Mesodermal cell (in vitro differentiated cells): ENCODE results near the gene EHF.
A peak's percentile ranks its signal among the peaks of the same experiment; 100 is the strongest.
"Not testable (repeated sequence)": the region's sequence is repeated elsewhere in the genome, so short reads cannot be mapped to it uniquely, and the experiment has no call there.

ENCODE experiments used
- H3K27ac ChIP-seq: 2 replicates; pipeline ENCODE4 v1.7.0; 2013; ENCODE audit warnings: mild to moderate bottlenecking, low read depth, low read length, moderate library complexity; ENCODE audit not compliant: severe bottlenecking
- H3K36me3 ChIP-seq: 2 replicates; pipeline ENCODE4 v1.7.1; 2013; ENCODE audit warnings: mild to moderate bottlenecking, low read length, moderate library complexity; ENCODE audit not compliant: control insufficient read depth, insufficient read depth
- H3K4me1 ChIP-seq: one replicate; pipeline ENCODE4 v1.7.1; 2013; ENCODE audit warnings: mild to moderate bottlenecking, low read length; ENCODE audit not compliant: insufficient read depth, control insufficient read depth, poor library complexity, severe bottlenecking
- H3K4me3 ChIP-seq: 2 replicates; pipeline ENCODE4 v1.7.0; 2013; ENCODE audit warnings: low read length, control low read depth, mild to moderate bottlenecking; ENCODE audit not compliant: insufficient read depth, poor library complexity, severe bottlenecking; ENCODE audit errors: extremely low read depth
- H3K9me3 ChIP-seq: 2 replicates; pipeline ENCODE4 v1.7.1; 2013; ENCODE audit warnings: mild to moderate bottlenecking, low read length, moderate library complexity; ENCODE audit not compliant: control insufficient read depth
- WGBS, 2 experiments: methylation state at CpG; one replicate each; pipeline ENCODE4 v1.1.5; 2013; ENCODE audit warnings: missing lambda C conversion rate in 2 of 2; ENCODE audit not compliant: insufficient coverage in 2 of 2; 5-methylcytosine and 5-hydroxymethylcytosine counted together

The EHF gene

DNA sequence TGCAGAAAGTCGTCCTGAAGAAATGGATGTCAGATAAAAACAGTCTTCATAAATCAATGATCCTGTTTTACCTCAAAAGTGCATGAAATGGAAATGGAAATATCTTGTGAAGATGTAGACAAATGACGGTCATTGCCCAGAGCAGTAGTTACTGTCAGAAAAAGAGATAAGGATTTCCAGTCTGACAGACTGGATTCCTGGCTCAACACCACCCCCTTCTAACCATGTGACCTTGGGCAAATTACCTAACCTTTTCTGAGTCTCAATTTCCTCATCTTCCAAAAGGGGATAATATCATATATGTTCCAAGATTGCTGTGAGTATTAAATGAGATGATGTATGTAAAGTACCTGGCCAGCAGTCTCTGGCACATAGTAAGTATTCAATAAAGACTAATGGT, 32.9 kb upstream of the EHF start:
- H3K36me3 ChIP-seq = no peaks in the 10 kb centered on the region
- H3K4me1 ChIP-seq = peaks cover 4% of the 10 kb centered on the region
- WGBS, 2 experiments = 100% methylated on average over 1 of the region's 2 CpGs; no CpG with 5 or more reads in 1 of the 2 experiments

DNA sequence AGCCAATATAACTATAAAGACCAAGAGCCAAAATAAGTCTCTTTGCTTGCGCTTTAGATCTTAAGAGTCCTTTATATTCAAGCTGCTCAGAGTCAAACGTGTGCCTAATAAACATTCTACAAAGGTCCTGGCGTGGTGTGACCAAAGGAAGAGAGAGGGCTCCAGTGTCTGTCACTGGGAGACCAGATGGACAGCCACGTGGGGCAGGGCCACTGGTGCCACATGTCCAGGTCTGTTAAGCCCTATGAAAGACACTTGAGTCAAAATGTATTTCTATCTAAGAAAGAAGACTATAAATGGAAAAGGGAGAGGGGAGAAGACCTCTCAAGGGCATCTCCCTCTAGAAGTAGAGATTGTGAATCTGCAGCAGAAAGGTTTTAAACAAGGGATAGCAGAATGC, 32.2 kb upstream of the EHF start:
- no peaks in the 10 kb centered on the region for H3K9me3 ChIP-seq
- no peak overlapping the region for H3K4me3 ChIP-seq
- no peaks in the 10 kb centered on the region for H3K36me3 ChIP-seq
- peaks cover 4% of the 10 kb centered on the region for H3K4me1 ChIP-seq
- WGBS, 2 experiments = 70 to 86% methylated on average over 2 to 3 of the region's 4 CpGs
- H3K27ac ChIP-seq = no peak overlapping the region

More for the DNA sequence above, 32.9 kb upstream of the EHF start:
- Histone ChIP-seq H3K4me3 (no peak overlapping the region), H3K27ac (no peak overlapping the region), H3K9me3 (no peaks in the 10 kb centered on the region)

DNA sequence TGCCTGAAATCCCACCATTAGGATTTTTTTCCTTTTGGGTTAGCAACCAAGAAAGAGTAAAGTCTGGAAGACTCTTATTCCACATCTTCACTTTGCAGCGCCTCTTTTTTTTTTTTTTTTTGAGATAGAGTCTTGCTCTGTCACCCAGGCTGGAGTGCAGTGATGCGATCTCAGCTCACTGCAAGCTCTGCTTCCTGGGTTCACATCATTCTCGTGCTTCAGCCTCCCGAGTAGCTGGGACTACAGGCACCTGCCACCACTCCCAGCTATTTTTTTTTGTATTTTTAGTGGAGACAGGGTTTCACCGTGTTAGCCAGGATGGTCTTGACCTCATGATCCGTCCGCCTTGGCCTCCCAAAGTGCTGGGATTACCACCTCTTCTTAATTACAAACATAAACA, 31.7 kb upstream of the EHF start:
- not testable (repeated sequence) for H3K27ac ChIP-seq, H3K9me3 ChIP-seq, H3K4me1 ChIP-seq, H3K4me3 ChIP-seq, H3K36me3 ChIP-seq
- WGBS, 2 experiments = 88% methylated on average over 3 of the region's 7 CpGs; no CpG with 5 or more reads in 1 of the 2 experiments

DNA sequence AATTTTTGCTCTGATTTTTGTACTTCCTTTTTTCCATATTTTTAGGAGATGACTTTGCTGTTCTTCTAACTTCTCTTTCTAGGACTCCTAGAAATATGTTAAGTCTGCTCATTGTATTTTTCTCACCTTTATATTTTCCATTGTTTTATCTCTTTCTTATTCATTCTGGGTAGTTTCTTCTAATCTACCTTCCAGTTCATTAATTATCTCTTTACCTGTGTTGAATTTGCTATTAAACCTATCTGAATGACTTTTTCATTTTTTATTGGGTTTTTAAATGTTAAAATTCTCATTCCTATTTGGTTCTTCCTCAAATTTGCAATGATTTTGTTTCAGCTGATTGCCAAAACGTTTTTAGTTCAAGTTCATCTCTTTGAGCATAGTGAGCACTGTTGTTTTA, 27.8 kb upstream of the EHF start:
- H3K4me1 ChIP-seq = no peaks in the 10 kb centered on the region
- WGBS, 2 experiments = no CpG with 5 or more reads among the region's 1 CpG
- no peak overlapping the region for H3K27ac ChIP-seq
- peaks cover 3% of the 10 kb centered on the region for H3K9me3 ChIP-seq
- no peak overlapping the region for H3K4me3 ChIP-seq
- H3K36me3 ChIP-seq = no peaks in the 10 kb centered on the region

DNA sequence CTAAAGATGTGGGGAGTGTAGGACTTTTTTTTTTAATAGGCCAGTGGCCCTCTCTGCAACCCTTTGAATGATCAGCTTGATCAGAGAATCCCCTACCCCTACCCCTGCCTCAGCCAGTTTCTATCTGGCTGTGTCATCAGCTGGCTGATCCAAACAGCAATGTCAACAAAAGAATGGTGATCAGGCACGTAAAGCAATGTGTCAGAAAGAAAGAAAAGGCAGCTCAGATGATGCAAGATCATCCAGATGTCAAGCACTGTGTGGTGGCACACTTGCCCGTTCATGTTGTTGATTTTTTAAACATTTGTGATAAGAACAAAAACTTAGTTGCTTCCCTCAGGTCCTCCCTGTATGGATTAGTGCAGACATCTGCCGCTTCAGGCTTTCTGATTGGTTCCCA, 26.3 kb upstream of the EHF start:
- WGBS, 2 experiments = 88 to 93% methylated on average over 3 of the region's 3 CpGs

DNA sequence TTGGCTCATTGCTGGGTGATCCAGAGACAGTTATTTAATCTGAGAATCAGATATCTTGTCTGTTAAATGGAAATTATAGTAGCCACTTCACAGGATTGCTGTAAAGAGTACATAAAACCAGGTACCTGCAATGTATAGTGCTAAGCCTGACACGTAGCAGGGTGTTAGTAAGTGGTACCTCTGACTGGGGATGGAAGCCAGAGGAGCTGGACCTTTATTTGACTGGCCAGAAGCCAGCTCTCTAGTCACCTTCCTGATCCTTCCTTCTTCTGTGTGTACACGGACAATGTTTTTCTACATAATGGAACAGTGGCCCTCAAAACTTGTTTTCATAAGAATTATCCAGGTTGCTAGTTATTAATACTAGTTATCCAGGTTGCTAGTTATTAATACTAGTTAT, 25.5 kb upstream of the EHF start:
- Histone ChIP-seq H3K4me3 (no peak overlapping the region), H3K27ac (no peak overlapping the region), H3K4me1 (peaks cover 12% of the 10 kb centered on the region), H3K9me3 (peaks cover 3% of the 10 kb centered on the region), H3K36me3 (no peaks in the 10 kb centered on the region)
- 60 to 67% methylated on average over 1 of the region's 2 CpGs for WGBS, 2 experiments

More for the DNA sequence above, 26.3 kb upstream of the EHF start:
- Histone ChIP-seq H3K4me3 (no peak overlapping the region), H3K36me3 (no peaks in the 10 kb centered on the region), H3K27ac (no peak overlapping the region), H3K4me1 (peaks cover 4% of the 10 kb centered on the region), H3K9me3 (peaks cover 3% of the 10 kb centered on the region)

DNA sequence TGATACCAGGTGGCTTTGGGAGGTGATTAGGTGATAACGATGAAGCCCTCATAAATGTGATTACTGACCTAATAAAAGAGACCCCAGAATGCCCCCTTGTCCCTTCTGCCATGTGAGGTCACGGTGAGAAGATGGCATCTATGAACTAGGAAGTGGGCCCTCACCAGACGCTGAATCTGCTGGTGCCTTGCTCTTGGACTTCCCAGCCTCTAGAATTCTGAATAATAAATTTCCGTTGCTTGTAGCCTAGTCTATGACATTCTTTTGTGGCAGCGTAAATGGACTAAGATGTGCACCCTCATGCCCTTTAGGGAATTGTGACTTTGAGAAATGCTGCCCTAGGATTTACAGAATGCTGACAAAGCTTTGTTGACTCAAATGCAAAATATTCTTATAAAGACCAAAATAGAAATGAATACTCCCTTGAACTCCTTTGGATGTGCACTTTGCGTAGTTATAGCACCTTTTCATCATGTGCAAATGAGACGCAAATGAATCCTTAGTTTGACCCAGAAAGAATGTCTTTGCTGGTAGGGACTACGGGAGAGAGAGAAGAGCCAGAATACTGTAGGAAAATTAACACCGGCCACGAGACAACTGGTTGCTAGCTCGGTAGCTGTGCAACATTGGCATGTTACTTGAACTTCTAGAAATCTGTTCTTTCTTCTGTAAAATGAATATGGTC, 24.8 kb upstream of the EHF start:
- Histone ChIP-seq H3K36me3 (no peaks in the 10 kb centered on the region), H3K27ac (no peak overlapping the region), H3K9me3 (peaks cover 3% of the 10 kb centered on the region), H3K4me3 (no peak overlapping the region), H3K4me1 (peaks cover 18% of the 10 kb centered on the region)
- 92 to 99% methylated on average over 7 to 9 of the region's 11 CpGs for WGBS, 2 experiments

DNA sequence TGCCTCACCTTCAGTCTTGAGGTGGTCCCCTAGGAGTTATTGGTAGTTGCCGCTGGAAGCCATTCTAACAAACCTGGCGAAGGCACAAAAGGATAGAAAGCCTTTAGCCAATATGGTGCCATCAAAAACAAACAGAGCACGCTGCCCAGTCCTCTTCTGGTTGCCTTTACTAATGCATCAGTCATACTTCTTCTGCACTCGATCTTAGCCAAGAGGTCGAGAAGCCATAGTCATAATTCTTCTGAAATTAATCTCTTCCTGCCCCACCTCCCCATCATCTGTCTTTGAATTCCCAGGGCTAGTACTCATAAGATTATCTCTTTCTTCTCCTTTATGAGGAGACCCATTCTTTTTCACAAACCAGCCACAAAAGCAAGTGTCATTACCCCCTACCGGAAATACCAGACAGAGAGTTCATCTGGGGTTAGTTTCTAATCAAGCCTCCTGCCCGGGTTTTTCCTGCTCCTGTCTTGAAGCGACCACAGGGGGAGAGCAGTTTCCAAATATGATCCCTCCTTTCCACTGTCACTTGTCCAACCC, 21.4 kb upstream of the EHF start:
- WGBS, 2 experiments = 84% methylated on average over 7 of the region's 8 CpGs
- Histone ChIP-seq H3K4me3 (no peak overlapping the region), H3K36me3 (no peaks in the 10 kb centered on the region), H3K9me3 (peaks cover 3% of the 10 kb centered on the region), H3K27ac (no peak overlapping the region), H3K4me1 (peaks cover 25% of the 10 kb centered on the region)

DNA sequence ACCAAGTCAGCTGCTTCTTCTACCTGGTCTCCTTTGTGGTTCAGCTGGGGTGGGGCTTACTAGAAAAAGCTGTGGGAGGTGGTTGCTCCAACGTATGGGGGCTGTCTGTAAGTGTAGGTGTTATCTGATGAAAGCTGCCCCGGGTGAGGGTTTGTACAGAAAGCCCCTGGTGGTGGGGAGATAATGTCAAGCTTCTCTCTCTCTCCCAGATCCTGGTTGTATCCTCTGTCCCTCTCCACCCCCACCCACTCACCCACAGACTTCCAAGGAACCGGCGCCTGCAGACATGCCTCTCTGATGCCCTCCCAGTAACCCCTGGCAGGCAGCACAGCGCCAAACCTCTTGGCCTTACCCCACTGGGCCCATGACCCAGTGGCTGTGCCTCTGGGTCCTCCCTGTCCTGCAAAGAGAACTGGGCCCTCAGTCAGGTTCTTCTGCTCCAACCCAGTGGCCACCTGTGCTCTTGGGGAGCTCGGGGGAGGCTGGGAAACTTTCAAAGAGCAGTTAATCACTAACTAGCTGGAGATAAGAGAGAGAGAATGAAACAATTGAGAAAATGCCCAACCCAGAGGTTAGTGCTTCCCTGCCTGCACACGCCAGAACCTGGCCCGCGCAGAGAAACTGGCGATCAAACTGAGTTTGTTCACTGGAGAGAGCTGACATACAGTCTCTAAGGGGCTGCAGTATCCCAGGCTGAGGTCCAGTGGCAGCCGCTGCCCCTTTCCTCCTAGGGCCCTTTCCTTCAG, 20.4 kb upstream of the EHF start:
- Histone ChIP-seq H3K27ac (peak overlapping the region; percentile 66), H3K9me3 (peaks cover under 1% of the 10 kb centered on the region), H3K4me3 (no peak overlapping the region), H3K4me1 (peaks cover 25% of the 10 kb centered on the region), H3K36me3 (no peaks in the 10 kb centered on the region)
- WGBS, 2 experiments = 76 to 78% methylated on average over 8 to 9 of the region's 11 CpGs

DNA sequence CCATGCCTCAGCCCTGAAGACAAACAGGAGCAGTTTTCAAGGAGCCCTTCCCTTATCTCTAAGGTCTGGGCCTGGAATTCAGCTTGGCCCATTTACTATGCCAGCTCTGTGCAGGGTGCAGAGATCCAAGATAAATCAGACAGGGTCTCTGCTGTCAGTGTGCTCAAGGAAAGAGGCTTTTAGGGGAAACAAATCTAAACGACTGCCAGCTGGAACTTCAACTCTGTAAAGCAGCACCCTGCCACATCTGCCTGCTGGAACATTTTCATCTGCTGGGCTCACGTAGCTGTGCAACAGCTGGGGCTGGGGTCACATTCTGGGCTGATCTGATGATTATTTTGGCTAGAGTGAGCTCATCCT, 19.8 kb upstream of the EHF start:
- no peak overlapping the region for H3K4me3 ChIP-seq
- H3K9me3 ChIP-seq = no peaks in the 10 kb centered on the region
- peak overlapping the region; percentile 66 for H3K27ac ChIP-seq
- H3K4me1 ChIP-seq = peaks cover 25% of the 10 kb centered on the region
- 78 to 83% methylated on average over 2 of the region's 2 CpGs for WGBS, 2 experiments
- H3K36me3 ChIP-seq = no peaks in the 10 kb centered on the region

DNA sequence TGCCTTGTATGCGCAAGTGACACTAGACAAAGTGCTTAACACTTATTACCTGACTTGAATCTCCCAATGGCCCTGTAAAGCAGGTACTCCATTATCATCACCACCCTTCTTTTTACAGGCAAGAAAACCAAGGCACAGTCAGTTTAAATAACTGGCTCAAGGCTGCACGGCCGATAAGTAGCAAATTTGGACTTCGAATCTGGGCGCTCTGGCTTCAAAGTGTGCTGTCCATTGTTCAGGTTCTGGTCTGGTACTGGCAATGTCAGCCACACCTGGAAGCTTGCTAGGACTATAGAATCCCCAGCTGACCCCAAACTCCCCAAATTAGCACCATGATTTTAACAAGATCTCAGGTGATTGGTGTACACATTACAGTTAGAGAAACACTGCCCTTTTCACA, 19.3 kb upstream of the EHF start:
- Histone ChIP-seq H3K4me1 (peaks cover 25% of the 10 kb centered on the region), H3K4me3 (no peak overlapping the region), H3K27ac (peak overlapping the region; percentile 66), H3K9me3 (no peaks in the 10 kb centered on the region), H3K36me3 (no peaks in the 10 kb centered on the region)
- 95 to 100% methylated on average over 5 of the region's 5 CpGs for WGBS, 2 experiments
